LNCaP clone FGC (cell line): ENCODE results near the gene DDX20.

Experiments
- DNase-seq: peaks from one replicate; pipeline ENCODE4 v3.0.0-alpha.2; 2011; ENCODE audit warnings: low read depth
- H3K4me3 ChIP-seq: 2 replicates; pipeline ENCODE4 v1.5.1; 2011; ENCODE audit warnings: mild to moderate bottlenecking, low read depth, low read length, control low read depth
- CTCF ChIP-seq: IDR thresholded peaks from 2 replicates; pipeline ENCODE4 v1.5.1; 2012; ENCODE audit warnings: mild to moderate bottlenecking; ENCODE audit not compliant: control insufficient read depth, insufficient read depth; ENCODE audit errors: extremely low read depth

Gene DDX20

GRCh38 chr1:111811891-111812290 is 56.2 kb downstream of the DDX20 start:
- TF ChIP-seq CTCF = no peak
- no peak for DNase-seq
- H3K4me3 ChIP-seq = no peak overlapping the region

DNA sequence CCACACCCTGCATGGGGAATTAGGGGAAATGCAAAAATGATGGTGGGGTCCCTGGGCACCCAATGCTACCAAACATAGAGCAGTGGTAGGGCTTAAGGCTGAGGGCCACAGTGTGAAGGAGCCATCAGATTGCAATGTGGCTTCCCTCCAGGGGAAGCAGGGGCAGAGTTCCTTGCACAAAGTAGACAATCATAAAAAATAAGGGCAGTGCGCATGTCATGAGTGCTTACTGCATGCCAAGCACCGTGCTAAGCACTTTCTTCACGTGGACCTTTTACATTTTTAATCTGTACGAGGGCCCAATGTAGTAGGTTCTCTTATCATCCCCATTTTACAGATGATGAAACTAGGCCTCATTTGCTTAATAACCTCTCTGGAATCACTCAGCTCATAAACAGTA is 56.6 kb downstream of the DDX20 start:
- DNase-seq = no peak
- TF ChIP-seq CTCF = no peak
- H3K4me3 ChIP-seq = no peak overlapping the region

- DNase-seq = no peak
- no peak overlapping the region for H3K4me3 ChIP-seq
- 0 out of 2 replicates have a peak, but pooled peaks have one; percentile 14 for TF ChIP-seq CTCF
Measured at GRCh38 chr1:111813440-111814304, 58.0 kb downstream of the DDX20 start.

DNA sequence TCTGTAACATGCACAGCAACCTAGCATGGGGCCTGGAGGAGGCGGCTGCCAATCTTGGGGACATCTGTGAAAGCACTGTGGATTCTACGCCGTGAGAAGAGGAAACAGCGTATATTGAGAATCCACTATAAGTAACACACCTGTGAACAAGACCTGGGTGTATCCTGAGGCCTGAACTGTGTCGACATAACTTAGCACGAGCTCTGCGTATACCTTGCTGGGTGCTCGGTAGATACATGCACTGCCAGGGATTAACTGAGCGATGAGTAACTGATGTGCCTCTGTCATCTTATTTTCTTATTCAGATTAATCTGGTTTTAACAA is 58.6 kb downstream of the DDX20 start:
- no peak for TF ChIP-seq CTCF
- DNase-seq = no peak
- no peak overlapping the region for H3K4me3 ChIP-seq

DNA sequence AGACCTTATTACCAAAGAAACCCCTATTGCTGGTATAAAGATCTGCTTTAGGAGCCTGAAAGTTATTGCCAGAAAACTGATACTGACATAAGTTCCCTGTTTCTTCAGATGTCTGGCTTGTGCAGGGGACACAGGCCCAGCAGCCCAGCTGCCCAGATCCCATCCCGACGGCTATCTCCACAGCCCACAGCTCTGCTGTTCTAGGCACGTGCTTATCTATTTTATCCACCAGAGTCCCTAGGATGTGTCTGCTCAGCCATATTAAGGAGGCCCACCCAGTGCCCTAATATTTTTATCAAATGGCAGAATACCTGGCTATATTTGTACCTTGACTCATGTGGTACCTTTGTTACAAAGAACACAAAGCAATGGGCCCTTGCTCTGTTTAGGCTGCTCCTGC is 58.9 kb downstream of the DDX20 start:
- H3K4me3 ChIP-seq = no peak overlapping the region
- TF ChIP-seq CTCF = no peak
- DNase-seq = no peak
